Kasumi-1 (cell line): Measurements from ENCODE around the gene RAPGEFL1.
"Not testable (repeated sequence)": the region's sequence is repeated elsewhere in the genome, so short reads cannot be mapped to it uniquely, and the experiment has no call there.

Experiments used
- DNase-seq, 2 experiments: peaks; one replicate each; lab custom pipeline; 2025; lab: John Stamatoyannopoulos, UW

The RAPGEFL1 gene

DNA sequence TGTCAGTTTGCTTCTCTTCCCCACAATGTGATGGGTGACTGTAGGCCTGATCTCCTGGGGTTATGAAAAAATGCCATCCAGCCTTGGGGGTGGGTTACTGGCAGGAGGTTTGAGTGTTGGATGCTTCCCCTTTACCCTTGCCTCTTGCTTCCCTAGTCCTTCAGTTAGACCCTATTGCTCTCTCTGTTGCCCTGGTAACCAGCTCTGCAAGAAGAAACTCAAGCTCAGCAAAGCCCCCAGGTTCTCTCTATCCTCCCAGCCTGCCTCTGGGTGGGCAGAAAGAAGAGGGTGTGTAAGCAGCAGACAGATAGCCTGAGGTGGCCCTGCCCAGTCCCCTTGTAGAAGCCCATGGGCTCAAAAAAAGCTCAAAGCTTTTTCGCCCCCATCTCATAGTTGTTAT is 2.8 kb upstream of the RAPGEFL1 start:
- peak in 1 of 2 experiments; percentile 23 for DNase-seq

DNA sequence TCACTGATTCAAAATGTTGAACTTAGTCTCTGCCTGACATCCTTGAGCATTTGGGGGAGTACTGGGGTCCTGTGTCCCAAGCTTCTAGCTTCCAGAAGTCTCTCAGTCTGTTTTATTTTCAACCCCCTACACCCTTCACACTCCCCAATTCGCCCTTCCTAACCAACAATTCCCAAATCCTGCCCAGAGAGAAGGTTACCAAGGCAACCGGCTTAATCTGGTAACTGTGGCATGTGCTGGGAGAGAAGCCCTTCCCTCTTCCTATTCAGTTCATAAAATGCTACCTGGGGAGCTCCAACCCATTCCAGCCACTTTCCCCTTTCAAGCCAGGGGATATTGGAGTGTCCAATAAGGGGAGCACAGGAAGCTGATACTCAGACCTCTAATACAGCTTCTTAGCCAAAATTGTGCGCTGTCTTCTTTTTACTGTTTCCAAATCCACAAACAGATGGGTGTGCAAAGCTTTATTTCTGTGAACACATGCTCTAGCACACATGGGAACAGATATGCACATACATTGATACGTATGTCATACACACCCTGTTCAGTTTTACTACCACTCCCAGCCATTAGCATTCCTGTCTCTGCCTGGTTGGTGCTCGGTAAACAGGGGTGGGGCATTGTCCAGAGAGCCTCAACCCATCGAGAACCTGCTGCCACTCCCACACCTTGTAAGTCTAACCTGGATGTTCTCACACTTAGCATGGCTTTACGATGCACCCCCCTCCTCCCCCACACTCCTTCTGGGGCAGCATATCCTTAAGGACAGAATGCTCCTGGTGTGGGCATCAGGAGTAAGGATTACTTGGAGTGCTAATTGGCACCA is 1.1 kb upstream of the RAPGEFL1 start:
- DNase-seq: no peak

DNA sequence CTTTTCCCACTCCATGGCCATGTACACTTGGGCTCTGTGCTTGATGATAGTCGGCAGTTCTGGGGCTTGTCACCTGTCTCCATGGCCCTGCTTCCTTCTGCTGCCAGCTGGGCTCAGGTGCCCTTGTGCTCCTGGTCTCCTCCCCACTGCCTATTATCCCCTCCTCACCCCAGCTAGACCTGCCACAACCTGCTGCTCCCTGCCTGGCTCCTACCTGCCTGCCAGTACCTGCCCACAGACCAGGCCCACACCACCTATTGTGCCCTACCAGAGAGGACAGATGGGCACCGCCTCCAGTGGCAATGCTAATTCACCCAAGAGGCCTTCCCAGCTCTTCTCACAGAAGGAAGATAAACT is 538 bp upstream of the RAPGEFL1 start:
- no peak for DNase-seq

DNA sequence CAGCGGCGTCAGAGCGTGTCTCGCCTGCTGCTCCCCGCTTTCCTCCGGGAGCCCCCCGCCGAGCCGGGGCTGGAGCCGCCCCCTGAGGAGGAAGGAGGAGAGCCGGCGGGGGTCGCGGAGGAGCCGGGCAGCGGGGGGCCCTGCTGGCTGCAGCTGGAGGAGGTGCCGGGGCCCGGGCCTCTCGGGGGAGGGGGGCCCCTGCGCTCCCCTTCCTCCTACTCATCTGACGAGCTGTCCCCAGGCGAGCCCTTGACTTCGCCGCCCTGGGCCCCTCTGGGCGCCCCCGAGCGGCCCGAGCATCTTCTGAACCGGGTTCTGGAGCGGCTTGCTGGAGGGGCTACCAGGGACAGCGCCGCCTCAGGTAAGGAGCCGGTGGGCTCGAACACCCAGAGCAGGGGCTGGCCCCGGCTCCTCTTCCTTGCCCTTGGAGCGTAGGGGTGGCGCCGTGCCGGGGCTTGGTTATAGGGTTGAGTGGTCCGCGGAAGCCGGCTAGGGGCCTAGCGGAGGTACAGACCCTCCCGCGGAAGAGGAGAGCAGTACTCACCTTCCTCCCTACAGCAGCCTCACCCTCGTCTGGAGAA is 841 bp downstream of the RAPGEFL1 start:
- no peak for DNase-seq

DNA sequence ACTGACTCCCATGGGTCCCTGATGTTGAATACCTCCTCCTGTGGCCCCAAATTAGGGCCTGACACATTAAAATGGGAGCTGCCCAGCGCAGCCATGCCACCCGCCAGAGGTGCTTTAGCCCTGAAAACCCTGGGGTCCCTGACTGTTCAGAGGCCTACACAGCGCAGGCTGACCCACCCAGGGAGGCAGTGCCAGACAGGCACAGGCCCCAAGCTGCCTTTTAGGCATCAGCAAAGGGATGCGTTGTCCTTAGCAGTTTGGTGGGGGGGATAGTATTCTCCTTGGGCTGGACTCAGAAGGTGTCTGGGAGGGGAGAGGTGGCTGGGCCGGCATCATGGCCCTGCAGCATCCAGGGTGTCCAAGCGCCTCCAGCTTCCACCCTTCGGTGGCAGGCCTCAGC is 1.4 kb downstream of the RAPGEFL1 start:
- DNase-seq: no peak

DNA sequence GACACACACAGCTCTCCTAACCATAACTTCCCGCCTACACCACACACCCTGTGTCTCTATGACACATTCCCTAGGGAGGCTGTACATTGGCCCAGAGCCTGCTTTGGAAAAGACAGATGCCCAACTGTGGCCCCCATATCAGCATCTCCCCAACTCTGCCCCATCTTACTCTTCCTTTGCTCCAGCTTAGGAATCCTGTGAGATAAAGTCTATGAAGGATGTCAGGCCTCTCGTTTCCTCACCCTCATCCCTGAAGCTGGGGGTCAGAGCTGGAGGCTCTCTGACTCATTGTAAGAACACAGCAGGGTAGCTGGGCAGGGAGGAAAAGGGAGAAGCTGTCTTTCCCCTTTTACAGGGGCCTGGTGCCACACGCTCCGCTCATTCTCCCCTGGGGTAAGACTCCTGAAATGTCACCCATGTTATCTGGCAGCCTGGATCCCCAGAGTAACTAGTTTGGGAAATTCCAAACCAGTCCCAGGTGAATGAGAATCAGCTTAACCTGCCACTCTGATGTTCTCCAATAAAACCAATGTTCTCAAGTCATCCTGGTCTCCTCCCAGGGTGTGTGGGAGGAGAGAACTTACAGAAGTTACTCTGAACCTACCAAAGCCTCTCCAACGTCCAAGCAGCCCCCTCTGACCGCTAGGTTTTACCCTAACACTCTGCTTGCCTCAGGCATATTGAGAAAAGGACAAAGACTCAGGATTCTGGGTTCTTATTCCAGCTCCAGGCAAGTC is 2.8 kb downstream of the RAPGEFL1 start:
- no peak for DNase-seq

DNA sequence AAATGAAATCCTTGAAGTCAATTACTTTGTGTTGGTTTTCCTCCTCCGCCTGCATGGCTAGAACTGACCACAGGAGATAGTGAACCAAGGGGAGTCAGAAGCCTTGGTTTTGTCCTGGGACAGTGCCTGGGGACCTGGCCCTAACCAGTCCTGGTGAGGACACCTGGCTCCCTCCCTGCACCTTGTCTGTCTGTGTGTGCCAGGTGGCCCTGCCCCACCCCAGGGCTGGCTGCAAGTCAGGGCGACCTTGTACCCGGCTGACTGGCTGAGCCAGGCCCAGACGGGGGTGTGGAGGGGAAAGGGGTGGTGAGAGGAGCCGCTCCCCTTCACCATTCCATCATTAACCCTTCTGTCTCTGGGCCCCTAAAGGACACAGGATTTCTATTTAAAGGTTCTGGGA is 3.4 kb downstream of the RAPGEFL1 start:
- no peak for DNase-seq

DNA sequence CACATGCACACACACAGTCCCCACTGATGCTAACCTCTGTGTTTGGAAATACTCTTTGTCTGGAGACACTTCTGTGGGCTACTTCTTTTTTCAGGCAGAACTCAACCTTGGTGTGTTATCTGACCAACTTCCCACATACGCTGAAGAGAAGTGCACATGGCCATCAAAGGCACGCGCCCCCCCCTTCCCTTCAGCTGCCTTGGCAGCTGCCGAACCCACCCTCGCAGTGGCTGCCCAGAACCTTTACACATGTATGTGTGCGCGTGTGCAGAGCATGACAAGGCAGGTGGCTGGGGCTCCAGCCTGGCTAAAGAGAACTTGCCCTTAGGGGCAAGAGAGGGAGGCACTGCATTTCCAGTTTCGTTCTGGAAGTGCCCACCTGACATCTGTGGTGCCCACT is 3.9 kb downstream of the RAPGEFL1 start:
- DNase-seq: no peak

DNA sequence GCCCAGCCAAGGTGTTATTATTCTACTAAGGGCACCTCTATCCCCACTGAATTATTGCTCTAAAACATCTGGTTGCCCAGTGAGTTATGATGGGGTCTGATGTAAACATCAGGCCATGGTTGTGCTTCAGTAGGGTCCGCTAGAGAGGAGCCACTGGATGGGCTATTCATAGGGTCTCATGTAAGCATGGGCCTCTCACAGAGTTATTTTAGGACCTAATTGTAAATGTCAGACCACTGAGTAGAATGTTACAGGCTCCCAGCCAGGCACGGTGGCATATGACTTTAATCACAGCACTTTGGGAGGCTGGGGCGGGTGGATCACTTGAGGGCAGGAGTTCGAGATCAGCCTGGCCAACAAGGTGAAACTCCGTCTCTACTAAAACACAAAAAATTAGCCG is 5.3 kb downstream of the RAPGEFL1 start:
- no peak for DNase-seq

DNA sequence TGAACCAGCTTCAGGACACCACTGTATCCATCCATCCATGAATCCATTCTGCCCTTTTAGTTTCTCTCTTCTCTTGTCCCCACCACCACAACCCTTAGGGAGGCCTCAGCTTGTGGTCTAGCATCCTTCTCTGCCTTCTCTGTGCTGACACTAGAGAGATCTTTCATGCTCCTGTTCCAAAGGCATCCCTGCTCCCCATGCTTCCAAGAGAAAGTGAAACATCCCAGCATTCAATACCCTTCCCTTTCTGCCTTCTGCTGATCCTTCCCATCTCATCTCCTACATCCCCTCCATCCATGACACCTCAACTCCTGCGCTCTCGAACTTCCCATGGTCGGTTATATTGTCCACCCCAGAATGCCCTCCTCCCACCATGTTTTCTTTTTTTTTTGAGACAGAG is 10.0 kb downstream of the RAPGEFL1 start:
- DNase-seq: no peak

DNA sequence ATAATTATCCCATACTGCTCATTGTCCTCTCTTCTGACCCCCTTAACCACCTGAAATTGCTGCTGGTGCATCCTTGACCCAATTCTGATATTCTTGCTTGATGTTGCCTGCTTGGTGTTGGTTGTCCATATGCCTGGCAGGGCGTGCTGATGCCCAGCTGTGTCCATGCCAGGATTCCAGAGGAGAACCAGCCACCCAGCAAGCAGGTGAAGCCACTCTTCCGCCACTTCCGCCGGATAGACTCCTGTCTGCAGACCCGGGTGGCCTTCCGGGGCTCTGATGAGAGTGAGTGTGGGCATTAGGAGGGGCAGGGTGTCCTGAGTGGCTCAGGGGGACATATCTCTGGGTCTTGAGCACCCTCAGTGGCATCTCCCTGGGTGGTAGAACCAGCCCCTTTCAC is 11.4 kb downstream of the RAPGEFL1 start:
- DNase-seq: no peak

DNA sequence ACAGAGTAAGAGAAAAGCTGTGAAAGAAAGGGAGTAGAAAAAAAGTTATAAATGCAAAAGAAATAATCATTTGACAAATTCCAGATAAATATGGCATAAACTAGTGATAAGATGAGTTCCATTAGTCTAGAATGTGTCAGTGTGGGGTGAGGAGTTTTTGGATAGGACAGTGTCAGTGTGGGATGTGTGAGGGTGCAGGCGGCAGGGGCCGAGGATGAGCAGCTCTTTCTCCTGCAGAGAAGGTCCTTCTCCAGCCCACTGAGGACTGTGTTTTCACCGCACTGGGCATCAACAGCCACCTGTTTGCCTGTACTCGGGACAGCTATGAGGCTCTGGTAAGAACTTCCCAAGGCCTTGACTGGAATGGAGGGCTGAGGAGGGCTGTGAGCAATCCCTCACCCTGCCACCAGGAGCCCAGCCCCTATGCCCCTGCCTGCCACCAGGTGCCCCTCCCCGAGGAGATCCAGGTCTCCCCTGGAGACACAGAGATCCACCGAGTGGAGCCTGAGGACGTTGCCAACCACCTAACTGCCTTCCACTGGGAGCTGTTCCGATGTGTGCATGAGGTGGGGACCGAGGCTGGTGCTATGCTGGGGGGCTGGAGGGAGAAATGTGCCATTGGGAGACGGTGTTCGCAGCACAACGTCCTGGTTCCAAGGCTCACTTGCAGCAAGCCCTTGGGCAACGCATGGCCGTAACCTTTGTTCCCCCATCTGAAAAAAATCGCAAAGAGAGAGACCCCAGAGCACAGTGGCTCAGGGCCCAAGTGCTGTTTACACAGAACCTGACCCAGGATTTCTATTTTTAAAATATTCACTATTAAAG is 13.1 kb downstream of the RAPGEFL1 start:
- peak; percentile 5 to 34 for DNase-seq

DNA sequence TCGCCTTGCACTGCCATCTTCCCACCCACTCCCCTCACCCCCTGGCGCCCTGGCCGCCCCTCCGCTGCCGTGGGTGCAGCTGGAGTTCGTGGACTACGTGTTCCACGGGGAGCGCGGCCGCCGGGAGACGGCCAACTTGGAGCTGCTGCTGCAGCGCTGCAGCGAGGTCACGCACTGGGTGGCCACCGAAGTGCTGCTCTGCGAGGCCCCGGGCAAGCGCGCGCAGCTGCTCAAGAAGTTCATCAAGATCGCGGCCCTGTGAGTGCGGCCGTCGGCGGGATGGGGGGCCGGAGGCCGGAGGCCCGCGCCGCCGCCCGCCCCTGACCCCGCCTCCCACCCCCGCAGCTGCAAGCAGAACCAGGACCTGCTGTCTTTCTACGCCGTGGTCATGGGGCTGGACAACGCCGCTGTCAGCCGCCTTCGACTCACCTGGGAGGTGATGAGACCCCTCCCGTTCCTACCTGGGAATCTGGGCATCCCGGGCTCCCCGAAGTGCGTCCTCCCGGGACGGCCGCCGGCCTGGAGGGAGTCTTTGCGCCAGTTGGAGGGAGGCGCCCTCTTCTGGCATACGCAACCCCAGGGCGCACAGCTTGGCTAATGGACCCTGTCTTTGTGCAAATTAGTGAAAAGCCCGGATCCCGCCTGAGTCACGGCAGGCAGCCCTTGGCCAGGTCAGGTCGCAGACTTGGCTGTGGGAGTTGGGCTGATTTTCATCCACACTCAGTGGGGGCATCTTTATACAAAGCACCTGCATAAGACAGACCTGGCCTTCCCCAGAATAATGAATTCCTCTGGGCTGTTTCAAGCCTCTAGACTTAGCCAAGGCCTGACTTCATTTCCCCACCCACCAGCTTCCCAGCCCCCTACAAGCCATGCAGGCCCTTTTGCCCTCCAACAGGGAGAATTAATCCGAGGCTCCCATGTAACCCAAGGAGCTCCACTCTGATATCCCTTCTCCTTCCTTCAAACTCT is 14.3 kb downstream of the RAPGEFL1 start:
- DNase-seq: peak; percentile 50 to 61

DNA sequence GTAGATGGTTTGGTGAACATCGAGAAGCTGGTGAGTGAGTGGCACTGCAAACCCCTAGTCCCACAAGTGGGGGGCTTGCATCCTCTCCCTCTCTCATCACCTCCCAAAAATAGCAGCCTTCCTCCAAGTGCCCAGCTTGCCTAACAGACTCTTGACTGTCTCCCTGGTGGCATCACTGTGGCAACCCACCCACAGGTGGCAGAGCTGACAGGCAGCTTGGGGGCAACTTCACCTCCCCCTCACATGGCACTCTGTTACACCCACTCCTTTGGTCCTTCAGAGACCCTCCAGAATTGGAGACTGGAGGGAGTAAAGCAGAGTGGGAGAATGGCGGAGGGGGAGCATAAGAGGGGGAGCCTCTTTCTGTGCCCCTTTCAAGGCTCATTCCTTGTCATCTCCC is 15.7 kb downstream of the RAPGEFL1 start:
- no peak for DNase-seq

DNA sequence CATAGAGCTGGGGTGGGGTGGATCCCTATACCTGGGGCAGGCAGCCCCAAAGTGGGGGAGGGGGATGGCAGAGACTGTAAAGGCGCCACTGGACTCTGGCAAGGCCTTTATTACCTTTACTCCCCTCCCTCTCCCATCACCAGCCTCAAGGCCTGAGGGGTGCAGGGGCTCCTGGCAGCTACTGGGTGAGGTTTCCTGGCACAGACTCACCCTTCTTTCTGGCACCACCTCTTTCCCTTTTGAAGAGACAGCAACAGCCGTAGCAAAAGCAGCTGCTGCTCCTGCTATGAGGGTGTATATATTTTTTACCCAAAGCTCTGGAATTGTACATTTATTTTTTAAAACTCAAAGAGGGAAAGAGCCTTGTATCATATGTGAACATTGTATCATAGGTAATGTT is 17.6 kb downstream of the RAPGEFL1 start:
- DNase-seq: no peak

DNA sequence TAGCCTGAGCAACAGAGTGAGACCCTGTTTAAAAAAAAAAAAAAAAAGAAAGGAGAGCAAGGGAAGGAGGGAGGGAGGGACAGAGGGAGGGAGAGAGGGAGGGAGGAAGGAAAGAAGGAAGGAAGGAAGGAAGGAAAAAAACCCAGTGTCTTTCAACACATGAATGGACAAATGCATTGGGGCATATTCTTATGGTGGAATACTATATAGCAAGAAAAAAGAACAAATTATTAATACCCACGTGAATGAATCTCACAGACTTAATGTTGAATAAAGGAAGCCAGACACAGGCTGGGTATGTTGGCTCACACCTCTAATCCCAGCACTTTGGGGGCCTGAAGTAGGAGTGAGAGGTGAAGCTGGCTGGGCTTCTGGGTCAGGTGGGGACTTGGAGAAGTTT is 20.3 kb downstream of the RAPGEFL1 start:
- DNase-seq: no peak

DNA sequence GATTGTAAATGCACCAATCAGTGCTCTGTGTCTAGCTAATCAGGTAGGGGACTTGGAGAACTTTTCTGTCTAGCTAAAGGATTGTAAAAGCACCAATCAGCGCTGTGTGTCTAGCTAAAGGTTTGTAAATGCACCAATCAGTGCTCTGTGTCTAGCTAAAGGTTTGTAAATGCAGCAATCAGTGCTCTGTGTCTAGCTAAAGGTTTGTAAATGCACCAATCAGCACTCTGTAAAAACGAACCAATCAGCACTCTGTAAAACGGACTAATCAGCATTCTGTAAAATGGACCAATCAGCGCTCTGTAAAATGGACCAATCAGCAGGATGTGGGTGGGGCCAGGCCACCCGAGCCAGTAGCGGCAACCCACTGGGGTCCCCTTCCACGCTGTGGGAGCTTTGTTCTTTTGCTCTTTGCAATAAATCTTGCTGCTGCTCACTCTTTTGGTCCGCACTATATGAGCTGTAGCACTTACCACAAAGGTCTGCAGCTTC is 20.7 kb downstream of the RAPGEFL1 start:
- not testable (repeated sequence) for DNase-seq

DNA sequence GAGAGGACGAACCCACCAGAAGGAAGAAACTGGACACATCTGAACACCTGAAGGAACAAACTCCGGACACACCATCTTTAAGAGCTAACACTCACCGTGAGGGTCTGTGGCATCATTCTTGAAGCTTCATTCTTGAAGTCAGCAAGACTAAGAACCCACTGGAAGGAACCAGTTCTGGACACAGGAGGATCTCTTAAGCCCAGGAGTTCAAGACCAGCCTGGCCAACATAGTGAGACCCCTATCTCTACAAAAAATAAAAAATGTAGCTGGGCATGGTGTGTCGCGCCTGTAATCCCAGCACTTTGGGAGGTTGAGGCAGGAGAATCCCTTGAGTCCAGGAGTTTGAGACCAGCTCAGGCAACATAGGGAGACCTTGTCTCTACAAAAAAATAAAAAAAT is 21.3 kb downstream of the RAPGEFL1 start:
- no peak for DNase-seq

DNA sequence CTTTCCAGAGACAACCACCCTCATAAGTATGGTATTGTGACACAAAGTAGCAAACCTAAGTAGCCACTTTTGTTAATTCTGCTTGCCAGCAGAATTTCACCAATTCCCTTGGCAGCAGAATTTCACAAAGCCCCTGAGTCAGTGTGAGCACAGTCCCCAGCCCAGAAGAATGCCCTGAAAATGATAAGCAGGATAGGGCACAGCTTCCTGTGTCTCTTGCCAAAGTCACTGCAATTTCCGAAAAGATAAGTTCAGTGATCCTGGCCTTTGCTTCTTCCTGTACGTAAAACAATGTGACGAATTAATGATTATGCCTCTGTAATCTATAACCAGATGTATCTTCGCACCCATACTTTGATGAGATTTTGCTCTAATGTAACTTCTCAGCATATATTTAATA is 25.9 kb downstream of the RAPGEFL1 start:
- DNase-seq: no peak

DNA sequence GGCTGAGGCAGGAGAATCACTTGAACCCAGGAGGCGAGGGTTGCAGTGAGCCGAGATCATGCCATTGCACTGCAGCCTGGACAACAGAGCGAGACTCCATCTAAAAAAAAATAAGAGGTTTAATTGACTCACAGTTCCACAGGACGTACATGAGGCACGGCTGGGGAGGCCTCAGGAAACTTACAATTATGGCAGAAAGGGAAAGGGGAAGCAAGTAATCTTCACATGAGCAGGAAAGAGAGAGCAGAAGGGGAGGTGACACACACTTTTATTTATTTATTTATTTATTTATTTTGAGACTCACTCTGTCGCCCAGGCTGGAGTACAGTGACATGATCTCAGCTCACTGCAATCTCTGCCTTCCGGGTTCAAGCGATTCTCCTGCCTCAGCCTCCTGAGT is 28.9 kb downstream of the RAPGEFL1 start:
- peak; percentile 10 to 31 for DNase-seq
